HuH-7.5 (cell line): ENCODE results near the gene KRT17.
"Not testable (repeated sequence)": the region's sequence is repeated elsewhere in the genome, so short reads cannot be mapped to it uniquely, and the experiment has no call there.

Experiments
- DNase-seq: peaks from one replicate; pipeline ENCODE4 v3.0.0; 2011; ENCODE audit warnings: low spot score

The KRT17 gene

DNA sequence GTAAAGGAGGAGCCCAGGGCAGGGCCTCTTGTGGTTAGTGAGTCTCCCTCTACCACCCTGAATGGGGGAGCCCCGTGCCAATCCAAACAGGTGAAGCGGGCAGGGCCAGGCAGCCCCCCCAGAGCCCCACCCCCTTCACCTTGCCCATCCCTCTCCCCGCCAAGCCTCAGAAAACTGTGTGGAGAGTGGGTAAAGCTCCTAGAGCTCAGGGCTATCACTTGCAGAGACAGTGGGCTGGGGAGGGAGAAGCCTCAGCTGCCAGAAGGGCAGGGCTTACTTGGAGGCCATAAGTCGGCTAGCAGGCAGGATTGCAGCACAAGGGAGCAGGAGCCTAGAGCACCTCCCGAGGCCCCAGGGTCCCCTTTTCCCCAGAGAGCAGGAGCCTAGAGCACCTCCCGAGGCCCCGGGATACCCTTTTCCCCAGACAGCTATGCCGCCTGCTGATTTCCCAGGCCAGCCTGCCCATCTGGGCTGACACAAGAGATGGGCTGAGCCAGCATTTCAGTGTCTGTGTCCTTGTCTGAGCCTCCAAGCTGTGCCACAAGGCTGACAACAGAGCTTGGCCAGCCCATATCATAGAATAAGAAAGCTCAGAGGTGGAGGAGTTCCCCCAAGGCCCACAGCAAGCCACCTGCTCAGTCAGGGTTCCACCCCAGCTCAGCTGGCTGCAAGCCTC is 30.9 kb downstream of the KRT17 start:
- no peak for DNase-seq

DNA sequence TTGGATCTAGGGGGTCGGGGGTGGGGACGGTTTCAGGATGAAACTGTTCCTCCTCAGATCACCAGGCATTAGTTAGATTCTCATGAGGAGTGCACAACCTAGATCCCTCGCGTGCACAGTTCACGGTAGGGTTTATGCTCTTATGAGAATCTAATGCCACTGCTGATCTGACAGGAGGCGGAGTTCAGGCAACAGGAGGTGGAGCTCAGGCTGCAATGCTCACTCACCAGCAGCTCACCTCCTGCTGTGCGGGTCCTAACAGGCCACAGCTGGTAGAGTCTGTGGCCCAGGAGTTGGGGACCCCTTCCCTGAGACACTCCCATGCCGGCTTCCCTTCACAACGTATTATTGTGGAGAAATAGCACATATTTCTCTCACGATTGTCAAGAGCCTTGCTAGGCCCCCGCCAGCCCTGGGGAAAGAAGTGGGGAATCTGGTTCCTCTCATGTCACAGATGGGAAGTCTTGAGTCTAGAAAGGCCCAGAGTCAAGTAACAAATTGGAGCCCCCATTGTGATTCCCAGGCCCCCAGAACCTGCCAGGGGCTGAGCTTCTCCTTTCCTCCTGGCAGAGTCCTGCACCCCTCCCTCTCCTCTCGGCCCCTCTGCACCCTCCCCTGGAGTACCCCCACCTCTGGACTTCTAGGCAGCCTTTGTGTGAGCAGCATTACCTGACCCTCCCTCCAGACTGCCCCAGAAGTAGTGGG is 31.6 kb downstream of the KRT17 start:
- DNase-seq: no peak

DNA sequence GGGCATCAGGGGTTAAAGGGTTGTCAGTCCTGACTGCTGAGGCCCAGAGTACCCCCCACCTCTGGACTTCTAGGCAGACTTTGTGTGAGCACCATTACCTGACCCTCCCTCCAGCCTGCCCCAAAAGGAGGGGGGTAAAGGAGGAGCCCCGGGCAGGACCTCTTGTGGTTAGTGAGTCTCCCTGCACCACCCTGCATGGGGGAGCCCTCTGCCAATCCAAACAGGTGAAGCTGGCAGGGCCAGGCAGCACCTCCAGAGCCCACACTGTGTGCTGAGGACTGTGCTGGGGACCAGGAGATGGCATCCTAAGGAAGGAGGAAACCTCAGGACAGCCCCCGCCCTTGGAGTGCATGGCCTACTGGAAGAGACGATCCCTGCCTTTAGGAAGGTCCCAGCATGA is 35.1 kb downstream of the KRT17 start:
- no peak for DNase-seq

DNA sequence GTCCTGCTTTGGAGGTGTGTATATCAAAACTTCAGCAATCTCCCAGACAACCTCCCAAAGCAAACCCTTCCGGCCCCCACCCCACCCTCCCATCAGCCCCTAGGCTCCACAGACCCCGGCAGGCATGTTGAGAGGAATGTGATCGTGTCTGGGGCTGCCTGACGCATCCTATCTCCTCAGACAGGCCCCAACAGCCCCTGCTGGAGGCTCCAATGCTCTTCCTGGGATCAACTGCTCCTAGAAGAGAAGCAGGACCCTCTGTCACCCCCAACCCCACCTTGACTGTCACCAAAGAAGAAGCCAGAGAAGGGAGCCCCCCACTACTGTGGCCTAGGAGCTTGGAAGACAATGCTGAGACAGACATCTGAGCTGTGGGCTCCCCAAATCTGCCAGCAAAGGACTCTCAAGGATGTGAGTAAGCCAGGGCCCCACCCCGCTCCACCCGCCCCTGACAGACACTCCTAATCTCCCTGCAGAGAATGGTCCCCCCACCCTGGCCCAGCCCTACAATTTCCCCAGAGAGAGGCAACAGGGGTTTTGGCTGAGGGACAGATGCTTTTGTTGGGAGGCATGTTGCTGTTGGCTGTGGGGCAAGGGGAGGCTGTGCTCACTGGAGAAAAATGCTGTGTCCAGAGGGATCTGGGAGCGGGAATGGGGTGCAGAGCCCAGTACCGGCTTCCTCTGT is 36.1 kb downstream of the KRT17 start:
- DNase-seq: no peak

DNA sequence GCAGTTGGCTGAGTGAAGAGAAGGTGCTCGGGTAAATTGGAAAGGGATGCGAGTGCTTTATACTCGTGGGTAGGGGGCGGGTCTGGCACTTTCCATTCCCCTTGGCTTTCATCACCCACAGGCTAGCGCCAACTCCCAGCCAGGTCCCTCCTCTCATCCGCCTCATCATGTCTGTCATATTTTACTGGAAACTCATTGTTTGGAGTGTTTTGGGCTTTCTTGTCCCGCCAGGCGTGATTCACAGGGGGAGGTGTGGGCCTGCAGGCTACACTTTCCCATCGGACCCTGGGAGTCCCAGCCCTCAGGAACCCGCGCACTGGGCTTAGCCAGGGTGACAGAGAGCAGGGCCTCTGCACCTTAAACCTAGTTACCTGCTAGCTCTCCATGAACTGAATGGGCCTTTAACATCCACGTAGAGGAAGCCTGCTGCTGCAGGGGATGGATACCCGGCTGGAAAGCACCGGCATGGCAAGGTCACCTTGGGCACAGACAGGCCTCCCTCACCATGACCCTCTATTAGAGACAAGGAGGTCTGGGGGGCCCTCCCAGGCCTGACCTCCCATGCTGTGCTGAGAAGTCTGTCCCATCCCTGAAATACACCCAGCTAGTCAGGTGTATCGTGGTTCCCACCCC is 37.4 kb downstream of the KRT17 start, which contains the start of gene KRT14:
TSS of gene KRT14 (minus strand) at position 33 of the 633 bp plus-strand sequence. CDS start 61 bp downstream, outside the sequence.
- no peak for DNase-seq

DNA sequence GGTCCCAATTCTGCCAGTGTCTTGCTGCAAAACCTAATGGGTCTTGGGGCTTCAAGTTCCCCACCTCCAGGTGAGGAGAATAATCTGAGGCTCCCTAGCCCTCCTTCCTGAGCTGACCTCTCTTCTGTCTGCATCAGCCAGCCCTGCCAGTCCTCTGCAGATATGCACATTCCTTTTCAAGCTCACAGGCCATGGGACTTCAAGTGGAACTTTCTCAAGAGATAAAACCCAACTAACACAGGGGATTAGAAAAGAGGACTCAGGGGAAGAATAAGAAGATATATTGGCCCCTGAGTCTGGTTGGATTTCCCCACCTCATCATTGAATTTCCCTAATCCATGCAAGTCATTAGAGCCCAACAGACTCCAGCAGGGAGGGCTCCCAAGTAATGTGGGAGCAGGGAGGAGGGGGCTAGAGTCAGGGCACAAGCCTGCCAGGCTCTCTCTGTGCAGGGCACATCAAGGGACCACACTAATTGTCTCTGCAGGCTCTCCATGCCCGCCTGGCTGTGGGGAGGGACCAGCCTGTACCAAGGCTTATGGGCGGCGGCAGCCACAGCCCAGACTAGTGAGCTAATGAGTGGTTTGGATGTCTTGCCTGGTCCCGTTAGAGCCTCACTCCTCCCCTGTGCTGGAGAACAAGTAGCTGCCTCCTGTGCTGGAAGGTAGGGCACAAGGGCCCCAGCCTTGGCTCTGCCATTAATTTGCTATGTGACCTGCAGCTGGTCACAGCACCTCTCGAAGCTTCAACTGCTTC is 38.9 kb downstream of the KRT17 start:
- DNase-seq: no peak

DNA sequence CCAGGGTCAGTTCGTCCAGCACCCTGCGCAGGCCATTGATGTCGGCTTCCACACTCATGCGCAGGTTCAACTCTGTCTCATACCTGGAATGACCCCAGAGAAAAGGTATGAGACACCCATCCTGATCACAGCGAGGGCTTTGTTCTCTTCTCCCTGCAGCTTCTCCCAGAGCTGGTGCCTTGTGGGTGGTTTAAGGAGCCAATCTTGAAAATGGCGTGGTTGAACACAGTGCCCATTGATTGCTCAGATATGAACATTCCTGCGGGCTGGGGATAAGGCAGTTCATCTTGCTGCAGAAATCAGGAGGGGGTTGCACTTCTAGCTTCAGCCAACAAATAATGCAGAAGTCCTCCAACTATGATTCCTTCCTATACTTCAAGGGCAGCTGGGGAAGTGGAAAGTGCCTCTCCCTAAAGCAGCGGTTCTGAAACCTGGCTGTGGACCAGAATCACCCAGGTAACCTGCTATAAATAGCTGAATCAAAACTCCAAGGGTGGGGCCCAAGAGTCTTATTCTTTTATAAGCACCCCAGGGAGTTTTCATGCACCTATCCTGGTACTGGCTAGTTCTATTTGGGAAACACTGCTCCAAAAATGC is 39.9 kb downstream of the KRT17 start:
- DNase-seq: not testable (repeated sequence)

DNA sequence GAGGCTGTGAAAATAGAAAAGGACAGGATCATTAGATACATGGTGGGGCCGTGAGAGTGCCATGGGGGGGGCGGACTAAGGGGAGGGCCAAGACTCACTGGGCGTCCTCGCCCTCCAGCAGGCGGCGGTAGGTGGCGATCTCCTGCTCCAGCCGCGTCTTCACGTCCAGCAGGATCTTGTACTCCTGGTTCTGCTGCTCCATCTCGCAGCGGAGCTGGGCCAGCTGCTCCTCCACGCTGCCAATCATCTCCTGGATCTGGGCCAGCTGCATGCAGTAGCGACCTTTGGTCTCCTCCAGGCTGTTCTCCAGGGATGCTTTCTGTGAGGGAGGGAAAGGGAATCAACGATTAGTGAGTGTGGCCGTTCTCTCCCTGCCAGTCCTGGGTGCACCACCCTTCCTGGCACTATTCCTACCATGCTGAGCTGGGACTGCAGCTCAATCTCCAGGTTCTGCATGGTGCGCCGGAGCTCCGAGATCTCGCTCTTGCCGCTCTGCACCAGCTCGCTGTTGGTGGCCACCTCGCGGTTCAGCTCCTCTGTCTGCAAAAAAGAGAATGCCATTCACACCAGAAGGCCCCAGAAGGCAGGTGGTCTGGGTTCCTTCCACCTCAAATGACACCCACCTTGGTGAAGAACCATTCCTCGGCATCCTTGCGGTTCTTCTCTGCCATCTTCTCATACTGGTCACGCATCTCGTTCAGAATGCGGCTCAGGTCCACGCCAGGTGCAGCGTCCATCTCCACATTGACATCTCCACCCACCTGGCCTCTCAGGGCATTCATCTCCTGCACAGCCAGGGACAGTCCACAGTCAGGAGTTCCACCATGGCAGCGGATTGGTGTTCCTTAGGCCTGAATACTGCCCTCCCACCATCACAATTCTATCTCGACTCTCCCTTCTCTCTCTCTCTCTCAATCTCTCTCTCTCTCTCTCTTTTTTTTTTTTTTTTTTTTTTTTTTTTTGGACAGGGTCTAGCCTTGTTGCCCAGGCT is 40.9 kb downstream of the KRT17 start:
- no peak for DNase-seq

DNA sequence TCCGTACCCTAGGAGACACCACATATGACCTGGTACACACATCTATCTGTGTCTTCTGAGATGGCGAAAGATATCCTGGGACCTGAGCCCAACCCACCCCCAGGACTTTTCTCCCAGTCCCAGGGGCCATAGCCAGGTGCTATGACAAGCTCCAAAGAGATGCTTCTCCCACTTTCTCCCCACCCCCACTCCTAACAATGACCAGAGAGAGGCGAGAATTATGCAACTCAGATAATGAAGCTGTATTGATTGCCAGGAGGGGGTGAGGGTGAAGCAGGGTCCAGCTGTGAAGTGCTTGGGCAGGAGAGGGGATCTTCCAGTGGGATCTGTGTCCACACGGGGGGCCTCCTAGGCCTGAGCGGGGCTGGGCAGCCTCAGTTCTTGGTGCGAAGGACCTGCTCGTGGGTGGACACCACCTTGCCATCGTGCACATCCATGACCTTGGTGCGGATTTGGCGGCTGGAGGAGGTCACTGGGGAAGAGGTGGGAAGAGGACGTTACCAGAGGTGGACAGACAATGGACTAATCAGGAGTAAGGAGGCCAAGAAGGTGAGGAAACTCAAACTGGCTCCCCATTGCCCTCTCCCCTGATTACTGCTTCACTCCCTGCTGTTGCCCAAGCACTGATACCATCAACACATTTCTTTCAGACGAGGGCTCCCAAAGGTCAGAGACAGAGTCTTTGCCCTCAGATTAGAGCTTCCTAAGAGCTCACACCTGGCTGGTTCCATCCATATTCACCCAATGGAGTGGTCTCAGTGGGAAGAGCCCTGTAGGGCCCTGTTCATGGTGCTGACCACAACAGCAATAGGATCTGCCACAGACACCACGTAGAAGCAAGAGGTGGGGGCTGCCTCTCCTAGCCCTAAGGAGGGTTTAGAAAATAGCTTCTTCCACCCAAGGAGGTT is 42.1 kb downstream of the KRT17 start:
- DNase-seq: not testable (repeated sequence)

DNA sequence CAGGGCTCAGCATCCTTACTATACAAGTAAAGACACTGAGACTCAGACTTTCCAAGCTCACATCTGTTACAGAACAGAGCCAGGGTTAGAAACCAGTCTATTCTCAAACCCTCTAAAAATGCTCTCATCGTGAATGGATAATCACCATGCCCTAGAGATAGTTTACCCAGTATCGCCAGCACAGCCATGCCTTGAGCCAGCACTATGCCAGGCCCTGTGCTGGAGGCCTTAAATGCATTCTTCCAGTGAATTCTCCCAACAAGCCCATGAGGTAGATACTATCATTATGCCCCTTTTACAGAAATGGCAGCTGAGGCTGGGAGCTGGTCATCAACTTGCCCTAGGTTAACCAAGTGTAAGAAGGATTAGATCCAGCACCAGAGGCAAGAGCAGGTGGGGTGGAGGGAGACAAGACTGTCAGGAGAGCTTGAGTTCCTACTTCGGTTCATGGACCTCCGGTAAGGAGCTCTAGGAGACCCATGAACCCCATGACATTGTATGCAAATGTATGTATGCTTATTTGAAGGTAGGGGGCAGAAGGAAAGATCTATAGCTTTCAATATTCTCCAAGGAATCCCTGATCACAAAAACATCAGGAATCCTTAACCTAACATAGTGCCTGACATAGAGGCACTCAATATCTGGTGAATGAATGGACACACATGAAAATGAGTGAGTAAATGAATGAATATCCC is 42.9 kb downstream of the KRT17 start:
- DNase-seq: no peak

DNA sequence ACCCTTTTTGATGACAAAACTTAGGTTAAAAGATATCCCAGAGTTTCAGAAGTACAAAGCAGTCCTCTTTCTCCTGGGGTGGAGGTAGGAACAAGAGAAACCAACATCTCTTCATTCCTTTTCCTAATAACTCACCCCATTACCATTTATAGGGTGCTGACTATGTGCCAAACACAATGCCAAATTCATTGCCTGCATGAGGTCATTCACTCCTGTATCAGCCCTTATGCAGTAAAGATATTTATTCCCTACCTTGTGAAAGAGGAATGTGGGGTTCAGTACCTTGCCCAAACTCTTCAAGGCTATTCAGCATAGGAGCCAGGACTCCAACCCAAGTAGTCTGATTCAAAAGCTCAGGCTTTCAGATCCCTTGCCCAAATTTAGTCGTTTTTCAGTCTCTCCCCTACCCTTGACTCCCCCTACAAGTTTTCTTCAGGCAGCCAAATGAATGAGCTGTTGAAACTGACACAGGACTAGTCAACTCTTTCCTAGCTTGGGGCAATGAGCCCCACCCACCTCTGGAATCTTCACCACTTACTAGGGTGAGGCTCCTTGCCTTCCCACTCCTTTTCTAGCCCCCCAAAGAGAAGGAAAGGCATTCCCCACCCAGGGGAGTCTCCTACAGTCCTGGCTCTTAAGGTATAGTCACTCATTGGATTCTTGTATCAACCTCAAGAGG is 43.5 kb downstream of the KRT17 start:
- no peak for DNase-seq

DNA sequence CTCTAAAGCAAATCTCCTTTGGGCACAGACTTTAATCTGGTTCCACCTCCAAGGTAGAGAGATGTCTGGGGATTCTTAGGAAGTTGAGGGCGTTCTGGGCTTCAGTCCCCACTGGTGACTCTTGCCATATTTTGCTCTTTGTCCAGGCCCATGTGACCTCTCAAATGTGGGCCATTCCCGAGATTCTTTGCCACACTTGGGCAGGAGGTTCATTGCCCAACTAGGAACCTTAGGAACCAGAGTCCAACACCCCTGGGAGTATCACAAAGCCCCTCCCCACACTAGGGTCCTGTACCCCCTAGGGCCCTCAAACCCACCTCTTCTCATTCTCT is 44.2 kb downstream of the KRT17 start:
- DNase-seq: no peak

DNA sequence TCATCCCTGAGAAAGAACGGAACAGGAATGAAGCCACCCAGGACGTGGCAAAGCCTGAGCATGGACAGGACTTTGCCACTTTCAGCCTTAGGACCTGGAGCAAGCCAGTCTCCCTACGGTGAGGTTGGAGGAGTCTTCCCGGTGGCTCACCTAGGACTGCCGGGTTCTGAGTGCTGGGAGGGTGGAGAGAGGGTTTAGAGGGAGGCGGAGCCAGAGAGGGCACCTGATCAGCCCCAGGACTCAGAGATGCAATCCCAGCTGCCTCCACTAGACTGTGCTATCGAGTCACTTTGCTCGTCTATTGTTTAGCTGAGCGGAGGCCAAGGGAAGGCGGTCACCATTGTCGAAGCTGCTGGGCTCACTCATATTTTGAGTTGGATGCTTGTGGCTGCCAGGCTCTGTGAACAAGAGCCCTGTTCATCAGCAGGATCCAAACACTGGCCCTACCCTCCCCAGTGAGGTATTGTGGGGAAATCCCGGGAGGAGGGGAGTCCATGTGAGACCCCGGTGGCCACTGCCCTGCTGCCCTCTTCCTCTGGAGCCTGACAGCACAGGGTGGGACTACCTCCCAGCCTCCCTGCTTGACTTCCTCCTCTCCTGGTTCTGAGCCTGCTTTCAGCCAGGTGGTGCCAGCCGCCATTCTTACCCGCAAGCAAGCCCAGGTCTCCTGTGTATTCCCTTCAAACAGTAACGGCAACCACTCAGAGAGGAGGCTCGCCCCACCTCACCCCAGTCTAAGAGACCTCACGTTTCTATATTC is 44.7 kb downstream of the KRT17 start:
- peak; percentile 89 for DNase-seq

DNA sequence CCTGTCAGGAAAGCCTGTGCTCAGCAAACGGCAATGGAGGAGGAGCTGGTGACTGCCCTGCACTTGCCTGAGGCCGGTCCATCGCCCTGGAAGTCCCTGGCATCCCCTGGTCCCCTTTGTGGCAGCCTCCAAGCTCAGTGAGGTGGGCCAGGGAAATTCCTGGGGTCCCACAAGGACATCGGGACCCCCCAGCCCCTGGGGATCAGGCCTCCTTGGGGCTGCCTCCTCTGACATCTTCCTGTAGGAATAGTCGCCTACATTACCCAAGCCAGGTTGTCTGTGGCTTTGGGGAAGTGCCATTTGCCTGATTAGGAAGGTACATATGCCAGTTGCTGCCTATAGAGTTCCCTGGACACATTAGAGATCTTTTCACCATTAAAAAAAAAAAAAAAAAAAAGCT is 45.4 kb downstream of the KRT17 start:
- no peak for DNase-seq

DNA sequence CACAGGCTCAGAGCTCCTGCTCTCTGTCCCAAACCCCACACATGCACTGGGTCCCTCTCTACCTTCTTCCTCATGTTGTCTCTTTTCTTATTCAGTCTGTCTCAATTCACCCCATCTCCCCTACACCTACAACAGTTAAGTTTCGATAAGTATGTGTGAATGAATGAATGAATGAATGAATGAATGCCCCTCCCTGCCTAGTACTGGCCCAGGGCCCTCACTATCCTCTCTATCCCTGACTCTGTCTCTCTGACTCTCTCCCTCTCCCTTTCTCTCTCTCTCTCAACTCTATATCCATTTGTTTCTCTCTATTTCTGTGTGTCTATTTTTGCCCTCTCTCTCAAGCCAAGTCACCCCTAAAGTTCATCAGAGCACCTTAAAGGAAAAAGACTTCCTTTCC is 45.8 kb downstream of the KRT17 start:
- no peak for DNase-seq

DNA sequence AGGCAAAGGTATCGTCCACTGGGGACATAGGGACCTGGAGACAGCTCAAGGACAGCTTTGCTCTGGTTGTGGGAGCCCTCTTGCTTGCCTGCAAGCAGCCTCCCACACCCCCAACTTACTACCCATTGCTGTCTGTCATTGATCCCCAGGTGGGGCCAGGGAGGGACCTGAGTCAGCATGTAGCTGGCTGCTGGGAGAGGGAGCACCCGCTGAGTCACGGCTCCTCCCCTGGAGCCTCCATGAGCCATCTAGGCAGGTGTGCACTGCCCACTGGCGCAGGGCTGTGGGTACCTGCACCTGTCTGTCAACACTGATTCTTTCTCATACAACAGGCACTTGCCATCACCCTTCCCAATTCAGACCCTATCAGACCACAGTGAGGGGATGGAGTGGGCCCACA is 47.6 kb downstream of the KRT17 start:
- not testable (repeated sequence) for DNase-seq

DNA sequence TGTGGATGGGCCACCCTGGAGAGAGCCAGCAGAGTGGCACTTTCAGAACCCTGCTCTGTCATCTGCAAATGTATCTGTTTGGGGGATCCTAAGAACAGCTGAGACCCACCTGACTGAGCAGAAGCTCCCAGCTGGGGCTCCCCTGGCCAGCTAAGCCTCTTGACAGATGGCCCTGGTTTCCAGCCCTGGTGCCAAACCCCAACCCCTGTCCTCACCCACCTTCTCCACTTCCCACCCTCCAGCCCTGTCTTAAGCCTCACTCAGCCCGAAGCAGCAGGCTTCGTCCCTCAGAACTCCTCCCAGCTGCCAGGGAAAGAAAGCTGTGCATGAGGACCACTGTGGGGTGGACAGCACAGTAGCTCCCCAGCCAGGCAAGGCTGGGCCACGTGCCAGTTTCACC is 49.0 kb downstream of the KRT17 start:
- no peak for DNase-seq
